Fibroblast of lung (primary cell): ENCODE results near the gene TRIM68. TPM values are rescaled to one million over a fixed set of nuclear protein-coding genes. Genes with fewer than 3 reads are reported as not detected.

Experiments used
- DNase-seq, 2 donors: peaks; one replicate each; pipeline versions ENCODE4 v3.0.0 to v3.0.0-alpha.2; 2010; ENCODE audit warnings: low read depth in 2 of 2
- H2AFZ ChIP-seq: 2 replicates; pipeline ENCODE4 v1.5.1; 2012; ENCODE audit warnings: low read length, control low read depth, inconsistent platforms
- H3K27ac ChIP-seq: 2 replicates; pipeline ENCODE4 v1.5.1; 2011; ENCODE audit warnings: low read length, control low read depth; ENCODE audit not compliant: insufficient read depth
- H3K27me3 ChIP-seq: 2 replicates; pipeline ENCODE4 v1.5.1; 2011; ENCODE audit warnings: mild to moderate bottlenecking, low read length; ENCODE audit not compliant: control insufficient read depth, insufficient read depth
- H3K36me3 ChIP-seq: 2 replicates; pipeline ENCODE4 v1.5.1; 2011; ENCODE audit warnings: low read length; ENCODE audit not compliant: control insufficient read depth, insufficient read depth
- H3K4me1 ChIP-seq: 2 replicates; pipeline ENCODE4 v1.5.1; 2011; ENCODE audit warnings: low read length; ENCODE audit not compliant: control insufficient read depth, insufficient read depth; ENCODE audit errors: extremely low read depth
- H3K4me2 ChIP-seq: 2 replicates; pipeline ENCODE4 v1.5.1; 2011; ENCODE audit warnings: low read length, control low read depth; ENCODE audit not compliant: insufficient read depth; ENCODE audit errors: extremely low read depth
- H3K4me3 ChIP-seq, 4 experiments: fragments of 200-600 bp in 1 of 4; sonication (generic) in 1 of 4; replicated peaks in 1 of 4; 2 replicates each; pipeline ENCODE4 v1.5.1; 2011 to 2016; ENCODE audit warnings: low read length in 4 of 4, low read depth in 3 of 4, mild to moderate bottlenecking in 3 of 4, control low read depth in 2 of 4, inconsistent platforms in 1 of 4, mixed read lengths in 1 of 4; ENCODE audit not compliant: insufficient read depth in 1 of 4; ENCODE audit errors: control extremely low read depth in 1 of 4
- H3K79me2 ChIP-seq: 2 replicates; pipeline ENCODE4 v1.5.1; 2012; ENCODE audit warnings: mild to moderate bottlenecking, low read length, inconsistent platforms; ENCODE audit not compliant: control insufficient read depth, insufficient read depth
- H3K9ac ChIP-seq: 2 replicates; pipeline ENCODE4 v1.5.1; 2011; ENCODE audit warnings: mild to moderate bottlenecking, low read length, control low read depth; ENCODE audit not compliant: insufficient read depth
- H3K9me3 ChIP-seq: 2 replicates; pipeline ENCODE4 v1.5.1; 2012; ENCODE audit warnings: low read depth, low read length; ENCODE audit not compliant: control insufficient read depth, insufficient read depth
- H4K20me1 ChIP-seq: 2 replicates; pipeline ENCODE4 v1.5.1; 2011; ENCODE audit warnings: low read length; ENCODE audit not compliant: control insufficient read depth, insufficient read depth; ENCODE audit errors: extremely low read depth
- EZH2 ChIP-seq: IDR thresholded peaks from 2 replicates; pipeline ENCODE4 v1.5.1; 2012; ENCODE audit warnings: low read length, control low read depth, mild to moderate bottlenecking; ENCODE audit errors: missing control alignments
- polyA plus RNA-seq, 2 donors: library from polyadenylated mRNA; depleted of rRNA in 1 of 2; stranded (reverse) in 1 of 2; unstranded in 1 of 2; fragments of >200 nt; gene quantifications; 2 replicates each; pipeline ENCODE4 v1.2.1, GENCODE V29; 2011 to 2012; ENCODE audit warnings: missing spikeins in 1 of 2
- total RNA-seq: library from RNA; depleted of rRNA; stranded (reverse); fragments of >200 nt; gene quantifications from 2 replicates; pipeline ENCODE4 v1.2.1, GENCODE V29; 2014
- TF ChIP-seq, protein P1 (sequence below), 2 donors: IDR thresholded peaks in 1 of 2; conservative IDR thresholded peaks in 1 of 2; 1 replicate in 1 of 2; 2 replicates in 1 of 2; pipeline ENCODE4 v1.5.1; 2011 to 2012; ENCODE audit warnings: low read length in 2 of 2, control low read depth in 1 of 2, inconsistent platforms in 1 of 2, low read depth in 1 of 2, mild to moderate bottlenecking in 1 of 2

TRIM68 gene
- total and polyA plus RNA-seq, 2 donors (not counting 1 experiment from before 2014, with no cell fraction given): 6.5 to 11.1 TPM

DNA sequence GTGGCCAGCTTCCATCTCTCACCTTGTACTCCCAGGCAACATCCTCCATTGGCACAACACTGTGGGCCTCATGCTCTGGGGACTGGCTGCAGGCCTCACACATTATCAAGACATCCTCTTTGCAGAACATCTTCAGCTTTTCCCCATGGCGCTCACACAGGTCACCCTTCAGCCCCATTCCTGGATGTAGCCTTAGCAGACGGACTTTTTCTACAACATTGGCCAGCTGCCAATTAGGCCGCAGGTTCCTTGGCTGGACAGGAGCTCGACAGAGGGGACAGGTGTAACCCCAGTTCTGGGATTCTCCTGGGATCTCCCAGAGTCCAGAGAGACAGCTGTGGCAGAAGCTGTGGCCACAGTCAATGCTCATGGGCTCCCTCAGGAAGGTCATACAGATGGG is 3.0 kb downstream of the TRIM68 start:
- TF ChIP-seq, protein P1, sequence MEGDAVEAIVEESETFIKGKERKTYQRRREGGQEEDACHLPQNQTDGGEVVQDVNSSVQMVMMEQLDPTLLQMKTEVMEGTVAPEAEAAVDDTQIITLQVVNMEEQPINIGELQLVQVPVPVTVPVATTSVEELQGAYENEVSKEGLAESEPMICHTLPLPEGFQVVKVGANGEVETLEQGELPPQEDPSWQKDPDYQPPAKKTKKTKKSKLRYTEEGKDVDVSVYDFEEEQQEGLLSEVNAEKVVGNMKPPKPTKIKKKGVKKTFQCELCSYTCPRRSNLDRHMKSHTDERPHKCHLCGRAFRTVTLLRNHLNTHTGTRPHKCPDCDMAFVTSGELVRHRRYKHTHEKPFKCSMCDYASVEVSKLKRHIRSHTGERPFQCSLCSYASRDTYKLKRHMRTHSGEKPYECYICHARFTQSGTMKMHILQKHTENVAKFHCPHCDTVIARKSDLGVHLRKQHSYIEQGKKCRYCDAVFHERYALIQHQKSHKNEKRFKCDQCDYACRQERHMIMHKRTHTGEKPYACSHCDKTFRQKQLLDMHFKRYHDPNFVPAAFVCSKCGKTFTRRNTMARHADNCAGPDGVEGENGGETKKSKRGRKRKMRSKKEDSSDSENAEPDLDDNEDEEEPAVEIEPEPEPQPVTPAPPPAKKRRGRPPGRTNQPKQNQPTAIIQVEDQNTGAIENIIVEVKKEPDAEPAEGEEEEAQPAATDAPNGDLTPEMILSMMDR (conservative IDR thresholded peaks at IDR 0.05 in 1 of 2, IDR thresholded peaks at IDR 0.05 in 1 of 2; ENCODE audit: low read depth in 1 of 2, low read length in 2 of 2): no peak
- TF ChIP-seq EZH2: no peak
- Histone ChIP-seq H4K20me1 (no peaks in the 10 kb centered on the region), H2AFZ (no peak overlapping the region), H3K4me3 (no peak overlapping the region), H3K9me3 (no peaks in the 10 kb centered on the region), H3K4me1 (peaks cover 5% of the 10 kb centered on the region), H3K9ac (no peak overlapping the region), H3K4me2 (no peak overlapping the region), H3K27ac (no peak overlapping the region), H3K36me3 (peaks cover 2% of the 10 kb centered on the region), H3K79me2 (peaks cover 3% of the 10 kb centered on the region), H3K27me3 (no peaks in the 10 kb centered on the region)
- no peak for DNase-seq

DNA sequence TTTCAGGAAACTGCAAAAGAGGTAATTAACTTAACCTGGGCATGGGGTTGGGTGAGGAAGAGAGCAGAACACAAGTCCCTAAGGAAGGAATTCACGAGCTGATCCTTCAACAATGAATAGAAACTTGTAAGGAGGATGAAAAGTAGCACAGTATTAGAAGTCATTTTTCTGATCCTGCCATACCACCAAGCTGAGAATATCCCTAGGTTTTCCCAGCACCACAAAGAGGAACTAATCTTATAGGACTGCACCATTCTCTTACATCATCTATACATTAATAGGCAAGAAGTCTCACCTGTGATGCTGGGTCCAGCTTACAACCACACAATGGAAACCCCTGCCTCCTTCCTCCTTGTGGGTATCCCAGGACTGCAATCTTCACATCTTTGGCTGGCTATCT is 14.3 kb downstream of the TRIM68 start, which contains the start of gene OR52I1:
TSS of gene OR52I1 (plus strand) at position 301 of the 400 bp plus-strand sequence. CDS start at position 301, 0 bp downstream.
- no peaks in the 10 kb centered on the region for H3K36me3 ChIP-seq
- H3K27me3 ChIP-seq: no peaks in the 10 kb centered on the region
- TF ChIP-seq EZH2: no peak
- TF ChIP-seq, protein P1 (conservative IDR thresholded peaks at IDR 0.05 in 1 of 2, IDR thresholded peaks at IDR 0.05 in 1 of 2; ENCODE audit: low read depth in 1 of 2, low read length in 2 of 2): no peak
- no peaks in the 10 kb centered on the region for H3K79me2 ChIP-seq
- no peak within 1 kb of the TSS for H2AFZ ChIP-seq
- no peaks in the 10 kb centered on the region for H3K9me3 ChIP-seq
- H3K4me1 ChIP-seq: no peaks in the 10 kb centered on the region
- no peak within 1 kb of the TSS for H3K9ac ChIP-seq
- no peak within 1 kb of the TSS for H3K27ac ChIP-seq
- no peak within 1 kb of the TSS for H3K4me2 ChIP-seq
- H4K20me1 ChIP-seq: no peaks in the 10 kb centered on the region
- H3K4me3 ChIP-seq: no peak within 1 kb of the TSS
- no peak for DNase-seq

DNA sequence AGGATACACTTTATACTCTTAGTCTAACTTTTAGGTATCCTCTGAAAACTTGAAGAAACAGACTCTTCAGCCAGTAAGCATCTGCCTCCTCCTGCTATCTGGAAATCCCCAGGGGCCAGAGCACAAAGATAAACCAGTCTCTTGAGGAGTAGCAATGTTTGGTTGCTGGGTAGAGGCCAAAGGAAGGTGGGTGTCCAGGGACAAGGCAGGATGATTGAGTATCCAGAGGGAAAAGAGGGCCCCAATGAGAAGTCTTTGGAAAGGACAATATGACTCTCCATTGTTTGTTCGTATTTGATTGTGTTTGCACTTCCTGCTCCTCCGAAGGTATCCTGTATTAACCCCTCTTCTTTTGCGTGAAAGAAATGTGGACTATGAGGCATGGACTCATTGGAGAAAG is 19.0 kb downstream of the TRIM68 start:
- Histone ChIP-seq H2AFZ (no peak overlapping the region), H4K20me1 (no peaks in the 10 kb centered on the region), H3K27ac (no peak overlapping the region), H3K4me1 (no peaks in the 10 kb centered on the region), H3K4me2 (no peak overlapping the region), H3K4me3 (no peak overlapping the region), H3K79me2 (no peaks in the 10 kb centered on the region), H3K36me3 (no peaks in the 10 kb centered on the region), H3K9me3 (no peaks in the 10 kb centered on the region), H3K27me3 (no peaks in the 10 kb centered on the region), H3K9ac (no peak overlapping the region)
- no peak for TF ChIP-seq EZH2
- TF ChIP-seq, protein P1 (conservative IDR thresholded peaks at IDR 0.05 in 1 of 2, IDR thresholded peaks at IDR 0.05 in 1 of 2; ENCODE audit: low read depth in 1 of 2, low read length in 2 of 2): no peak
- DNase-seq: no peak
